Measurements from ENCODE around the gene GNRHR.

Gene GNRHR

DNA sequence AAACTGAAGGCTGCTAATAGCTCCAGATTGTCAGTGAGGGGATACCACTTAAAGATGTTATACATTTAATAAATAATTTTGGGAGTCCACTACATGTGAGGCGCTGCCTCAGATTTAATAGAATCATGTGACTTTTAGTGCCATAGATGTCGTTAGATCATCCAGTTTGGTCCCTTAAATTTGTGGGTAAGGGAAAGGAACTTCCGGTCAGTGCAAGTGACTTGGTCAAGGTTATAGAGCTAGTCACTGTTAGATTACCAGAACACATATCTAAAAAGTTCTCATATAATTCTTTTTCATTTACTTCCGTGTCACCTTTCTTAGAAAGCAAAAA, 52.7 kb downstream of the GNRHR start:
- FAIRE-seq (no peak), DNase-seq (ENCODE audit: insufficient read length, low spot score) (no peak)

DNA sequence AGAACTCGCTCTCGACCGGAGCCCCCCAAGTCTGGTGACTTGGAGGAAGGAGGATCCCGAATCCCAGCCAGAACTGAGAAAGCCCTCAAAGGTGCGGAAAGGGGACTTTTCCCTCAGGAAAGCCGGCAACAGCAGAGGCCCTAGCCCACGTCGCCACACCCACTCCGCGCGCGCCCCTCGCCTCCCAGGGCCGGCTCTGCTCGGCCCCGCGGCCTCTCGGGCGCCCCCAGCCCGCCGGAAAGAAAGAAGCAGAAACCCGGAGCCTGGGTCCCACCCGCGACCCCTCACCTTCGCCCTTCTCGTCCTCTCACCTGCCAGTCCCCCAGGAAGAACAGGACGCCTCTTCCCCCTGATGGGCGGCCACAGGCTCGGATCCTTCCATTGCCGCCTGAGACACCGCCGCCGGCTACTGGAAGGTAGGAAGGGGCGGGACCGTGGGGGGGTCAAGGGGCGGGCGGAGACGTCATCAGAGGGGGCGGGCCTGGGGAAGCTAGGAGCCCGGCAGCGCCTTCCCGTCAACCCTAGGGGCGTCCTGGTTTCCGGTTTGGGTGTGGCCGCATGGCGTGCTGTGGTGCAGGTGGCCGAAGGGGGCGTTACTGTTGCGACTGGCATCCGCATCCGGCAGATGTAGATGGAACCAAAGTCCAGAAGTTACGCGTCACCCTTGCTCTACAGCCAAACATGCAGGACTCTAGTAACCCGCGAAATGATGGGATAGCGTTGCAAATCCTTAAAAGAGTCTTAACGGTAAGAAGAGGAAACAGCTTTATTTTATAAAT, 53.3 kb downstream of the GNRHR start, which contains the start of gene UBA6:
TSS of gene UBA6 (minus strand) at position 418 of the 779 bp plus-strand sequence. CDS start at position 382, 36 bp downstream.
- FAIRE-seq, result peak; percentile 51
- DNase-seq (ENCODE audit: insufficient read length, low spot score), result peak; percentile 83

DNA sequence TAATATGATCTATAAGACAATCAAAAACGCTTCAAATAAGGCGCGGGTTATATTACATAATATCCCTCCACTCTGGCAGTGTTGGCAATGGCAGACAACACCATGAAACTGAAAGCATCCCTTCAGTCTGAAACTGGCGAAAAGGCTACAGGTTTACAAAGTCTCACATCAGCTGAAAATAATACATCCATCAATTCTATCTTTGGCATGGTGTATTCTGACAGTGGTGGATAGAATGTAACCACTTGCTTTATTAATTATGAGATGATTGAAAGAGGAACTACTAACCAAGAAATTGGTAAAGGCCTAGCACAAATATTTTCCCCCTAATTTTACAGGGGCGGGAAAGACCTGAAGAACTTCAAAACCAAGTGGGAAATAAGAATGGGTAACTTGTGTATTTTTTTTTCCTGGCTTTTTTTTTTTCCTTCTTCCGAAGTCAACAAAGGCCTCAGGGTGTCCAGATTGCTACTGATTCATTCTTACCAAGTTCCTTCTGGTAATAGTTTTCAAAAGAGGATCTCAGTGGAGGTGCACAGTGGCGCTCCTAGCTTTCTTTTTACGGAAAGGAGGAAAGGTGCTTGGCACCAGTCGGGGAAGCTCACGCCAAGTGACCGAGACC, 54.0 kb downstream of the GNRHR start:
- FAIRE-seq, result no peak
- no peak for DNase-seq (ENCODE audit: insufficient read length, low spot score)

DNA sequence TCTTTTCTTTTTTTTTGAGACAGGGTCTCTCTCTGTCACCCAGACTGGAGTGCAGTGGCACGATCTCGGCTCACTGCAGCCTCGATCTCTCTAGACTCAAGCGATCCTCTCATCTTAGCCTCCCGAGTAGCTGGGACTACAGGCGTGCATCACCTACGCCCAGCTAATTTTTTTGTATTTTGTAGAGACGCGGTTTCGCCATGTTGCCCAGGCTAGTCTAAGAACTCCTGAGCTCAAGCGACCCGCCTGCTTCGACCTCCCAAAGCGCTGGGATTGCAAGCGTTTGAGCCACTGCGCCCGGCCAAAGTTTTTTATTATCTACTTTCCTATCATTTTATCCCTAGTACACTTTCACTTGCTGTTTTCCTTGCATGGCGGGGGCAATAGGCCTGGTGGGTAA, 54.6 kb downstream of the GNRHR start:
- no peak for DNase-seq (ENCODE audit: insufficient read length, low spot score)
- FAIRE-seq, result no peak

DNA sequence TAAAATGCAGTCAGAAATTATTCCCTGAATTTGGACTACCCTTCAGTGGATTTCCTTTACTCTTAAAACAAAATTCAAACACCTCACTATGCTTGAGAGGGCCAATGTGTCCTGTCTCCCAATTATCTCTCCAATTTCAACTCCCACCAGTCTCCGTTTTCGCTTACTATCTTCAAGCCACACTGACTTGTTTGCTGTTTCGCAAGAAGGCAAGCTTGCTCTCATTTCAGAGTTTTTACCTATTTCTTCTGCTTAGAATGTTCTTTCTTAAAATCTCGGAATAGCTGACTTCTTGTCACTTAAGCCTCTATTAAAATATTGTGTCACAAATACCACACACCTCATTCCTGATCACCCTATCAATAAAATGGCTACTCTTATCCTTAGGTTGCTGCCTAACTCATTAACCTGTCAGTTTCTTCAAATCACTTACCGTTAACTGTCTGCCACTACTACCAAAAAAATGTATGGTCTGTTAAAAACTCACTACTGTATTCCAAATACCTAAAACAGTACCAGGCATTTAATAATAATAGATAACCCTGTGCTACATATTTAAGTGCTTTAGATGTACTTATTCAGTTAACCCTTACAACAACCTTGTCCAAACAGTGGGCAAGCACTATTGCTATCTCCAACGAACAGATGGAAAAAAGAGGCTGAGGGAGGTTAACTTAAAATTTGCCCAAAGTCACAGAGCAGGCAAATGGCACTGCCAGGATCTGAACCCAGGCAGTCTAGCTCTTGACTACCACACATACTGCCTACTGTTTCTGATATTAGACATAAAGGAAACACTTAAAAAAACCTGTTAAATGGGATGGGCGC, 56.1 kb downstream of the GNRHR start:
- DNase-seq (ENCODE audit: insufficient read length, low spot score) (no peak), FAIRE-seq (no peak)

DNA sequence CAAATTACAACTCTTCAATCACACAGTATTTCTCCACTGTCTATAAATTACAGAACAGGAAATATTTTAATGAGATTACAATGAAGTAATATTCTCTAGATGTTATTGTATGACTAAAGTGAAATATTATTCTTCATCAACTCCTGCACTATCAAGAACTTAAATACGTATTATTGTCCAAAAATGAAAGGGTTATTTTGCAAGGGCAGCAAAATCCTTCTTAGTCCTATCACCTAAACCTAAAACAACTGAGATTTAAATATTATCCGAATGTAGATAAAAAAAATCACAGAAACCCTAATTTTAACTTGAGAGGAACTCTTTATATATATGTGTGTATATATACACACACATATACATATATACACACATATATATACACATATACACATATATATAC, 58.1 kb downstream of the GNRHR start:
- DNase-seq (ENCODE audit: insufficient read length, low spot score), result no peak
- no peak for FAIRE-seq

DNA sequence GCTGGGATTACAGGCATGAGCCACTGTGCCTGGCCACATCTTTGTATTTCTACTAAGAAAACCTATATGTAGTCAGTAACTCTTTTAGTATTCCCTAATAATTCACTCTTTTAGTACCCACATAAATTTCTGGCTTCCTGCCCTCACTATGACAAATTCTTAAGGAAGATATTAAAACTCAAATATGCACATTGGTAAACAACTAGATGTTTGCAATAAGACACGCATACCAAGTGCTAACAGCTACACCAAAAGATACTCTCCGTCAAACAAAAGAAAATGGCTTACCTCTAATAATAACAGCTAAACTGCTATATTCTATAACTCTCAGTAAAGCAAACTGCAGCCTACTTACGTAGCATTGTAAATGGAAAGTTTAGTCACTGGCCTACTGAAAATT, 59.5 kb downstream of the GNRHR start:
- FAIRE-seq (no peak), DNase-seq (ENCODE audit: insufficient read length, low spot score) (no peak)

DNA sequence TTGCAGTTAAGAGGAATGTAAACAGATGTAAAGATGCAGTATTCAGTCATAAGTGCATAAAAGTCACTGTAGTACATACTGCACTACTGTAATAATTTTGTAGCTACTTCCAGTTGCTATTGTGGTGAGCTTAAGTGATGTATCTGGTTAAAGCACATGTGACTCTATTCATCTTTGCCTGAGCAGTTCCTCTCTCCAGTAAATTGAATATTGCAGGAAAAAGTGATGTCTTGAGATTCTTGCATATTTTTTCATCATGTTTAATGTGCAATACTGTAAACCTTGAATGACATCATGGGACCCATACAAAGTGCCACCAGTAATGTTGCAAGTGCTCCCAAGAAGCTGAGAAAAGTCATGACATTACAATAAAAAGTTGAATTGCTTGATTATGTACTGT, 62.9 kb downstream of the GNRHR start:
- FAIRE-seq, result no peak

More for the DNA sequence above, 62.9 kb downstream of the GNRHR start:
- DNase-seq (ENCODE audit: insufficient read length, low spot score), result no peak

All from HTR-8/SVneo (cell line).